VCaP (cell line): ENCODE data around the gene AGAP2.

ENCODE experiments used
- H3K27ac ChIP-seq: fragments of 450-650 bp; 2 replicates; pipeline ENCODE4 v1.5.1; 2017
- TF ChIP-seq, protein P1 (sequence below): fragments of 450-650 bp; conservative IDR thresholded peaks from 2 replicates; pipeline ENCODE4 v1.5.1; 2017; ENCODE audit warnings: mild to moderate bottlenecking, moderate library complexity

Gene AGAP2

GRCh38 chr12:57755454-57756372 is 17.2 kb upstream of the AGAP2 start:
- TF ChIP-seq, protein P1, sequence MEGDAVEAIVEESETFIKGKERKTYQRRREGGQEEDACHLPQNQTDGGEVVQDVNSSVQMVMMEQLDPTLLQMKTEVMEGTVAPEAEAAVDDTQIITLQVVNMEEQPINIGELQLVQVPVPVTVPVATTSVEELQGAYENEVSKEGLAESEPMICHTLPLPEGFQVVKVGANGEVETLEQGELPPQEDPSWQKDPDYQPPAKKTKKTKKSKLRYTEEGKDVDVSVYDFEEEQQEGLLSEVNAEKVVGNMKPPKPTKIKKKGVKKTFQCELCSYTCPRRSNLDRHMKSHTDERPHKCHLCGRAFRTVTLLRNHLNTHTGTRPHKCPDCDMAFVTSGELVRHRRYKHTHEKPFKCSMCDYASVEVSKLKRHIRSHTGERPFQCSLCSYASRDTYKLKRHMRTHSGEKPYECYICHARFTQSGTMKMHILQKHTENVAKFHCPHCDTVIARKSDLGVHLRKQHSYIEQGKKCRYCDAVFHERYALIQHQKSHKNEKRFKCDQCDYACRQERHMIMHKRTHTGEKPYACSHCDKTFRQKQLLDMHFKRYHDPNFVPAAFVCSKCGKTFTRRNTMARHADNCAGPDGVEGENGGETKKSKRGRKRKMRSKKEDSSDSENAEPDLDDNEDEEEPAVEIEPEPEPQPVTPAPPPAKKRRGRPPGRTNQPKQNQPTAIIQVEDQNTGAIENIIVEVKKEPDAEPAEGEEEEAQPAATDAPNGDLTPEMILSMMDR, result no peak
- H3K27ac ChIP-seq, result peak overlapping the region; percentile 90

DNA sequence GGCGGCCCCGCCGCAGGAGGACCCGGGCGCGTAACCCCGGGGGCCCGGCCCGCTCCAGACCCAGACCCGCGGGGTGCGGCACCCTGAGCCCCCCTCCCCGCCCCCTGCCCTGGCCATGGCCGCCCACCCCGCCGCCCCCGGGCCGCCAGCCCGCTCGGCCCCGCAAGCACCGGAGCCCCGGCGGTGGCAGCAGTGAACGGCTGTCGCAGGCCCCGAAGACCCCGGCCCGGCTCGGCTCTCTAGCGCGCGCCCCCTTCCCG is 16.6 kb upstream of the AGAP2 start:
- TF ChIP-seq, protein P1, result no peak
- H3K27ac ChIP-seq, result peak overlapping the region; percentile 90

GRCh38 chr12:57754411-57755193 is 16.1 kb upstream of the AGAP2 start, which contains the start of gene MARCHF9:
Gene MARCHF9, plus strand, starts transcription at chr12:57755103. Its CDS starts 426 bp downstream, at chr12:57755529.
- peak within 1 kb of the TSS; percentile 90 for H3K27ac ChIP-seq
- TF ChIP-seq, protein P1, result no peak

GRCh38 chr12:57753756-57754337 is 15.3 kb upstream of the AGAP2 start:
- H3K27ac ChIP-seq, result peak overlapping the region; percentile 90
- TF ChIP-seq, protein P1, result no peak

DNA sequence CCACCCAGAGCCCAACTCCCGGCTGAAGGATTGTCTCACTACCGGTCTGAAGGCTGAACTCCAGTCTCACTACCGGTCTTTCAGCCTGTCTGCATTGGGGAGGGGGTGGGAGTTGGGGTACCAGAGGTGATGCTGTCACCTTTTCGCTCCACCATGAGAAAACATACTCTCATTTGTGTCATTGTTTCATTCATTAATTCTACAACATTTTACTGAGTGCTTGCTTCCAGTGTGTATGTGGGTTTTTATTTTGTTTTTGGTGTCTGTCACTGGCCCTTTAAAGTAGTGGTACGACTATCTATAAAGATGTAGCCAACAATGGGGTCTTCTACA is 14.1 kb upstream of the AGAP2 start:
- TF ChIP-seq, protein P1, result no peak
- H3K27ac ChIP-seq, result peak overlapping the region; percentile 90

DNA sequence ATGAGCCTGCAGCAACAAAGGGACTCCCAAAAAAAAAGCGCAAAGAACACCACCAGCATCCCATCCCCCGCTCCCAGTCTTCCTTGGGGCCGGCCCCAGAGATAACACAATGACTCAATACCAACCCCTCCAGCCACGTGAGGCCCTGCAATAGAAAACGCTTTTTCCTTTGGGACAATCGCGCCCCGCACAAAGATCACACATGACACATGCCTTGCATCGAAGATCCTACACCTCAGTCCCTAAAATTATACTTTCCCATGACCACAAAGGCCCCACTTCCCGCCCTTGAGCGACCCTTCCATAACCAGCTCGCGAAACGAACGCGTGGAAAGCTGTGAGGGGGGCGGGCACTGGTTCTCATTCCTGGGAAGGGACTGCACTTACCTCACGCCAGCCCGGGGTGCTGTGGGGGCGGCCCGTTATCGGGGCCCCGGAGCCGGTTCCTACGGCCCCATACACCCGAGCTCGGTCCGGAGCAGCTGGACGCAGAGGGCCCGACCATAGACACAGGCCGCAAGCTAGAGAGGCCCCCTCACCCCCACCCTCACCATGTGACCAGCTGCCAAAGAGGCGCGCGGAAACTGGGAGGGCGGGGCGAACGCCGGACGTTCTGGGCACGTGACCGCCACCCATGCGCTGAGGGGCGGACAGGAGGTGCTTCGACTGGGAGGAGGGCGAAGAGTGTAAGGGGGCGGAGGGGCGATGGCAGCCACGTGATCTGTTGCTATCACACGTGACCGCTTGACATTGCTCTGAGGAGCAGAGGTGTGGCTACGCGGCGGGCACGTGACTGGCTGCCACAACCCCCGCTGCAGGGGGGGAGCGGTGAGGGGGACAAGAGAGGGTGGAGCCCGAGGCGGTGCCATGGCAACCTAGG is 13.5 kb upstream of the AGAP2 start, which contains the start of gene CDK4:
TSS of gene CDK4 (minus strand) at position 523 of the 880 bp plus-strand sequence. CDS start 593 bp downstream, outside the sequence.
- TF ChIP-seq, protein P1, result no peak

More for the DNA sequence above, 13.5 kb upstream of the AGAP2 start, which contains the start of gene CDK4:
- H3K27ac ChIP-seq, result peak within 1 kb of the TSS; percentile 90
